Measurements from ENCODE around the gene ANAPC4. TPM values are rescaled to one million over a fixed set of nuclear protein-coding genes. Genes with fewer than 3 reads are reported as not detected.

ANAPC4 gene
- total and polyA plus RNA-seq, 2 of the 8 experiments (the other 6 are each of a cell fraction or from before 2014, with no cell fraction given) = 8.7 to 31.6 TPM

DNA sequence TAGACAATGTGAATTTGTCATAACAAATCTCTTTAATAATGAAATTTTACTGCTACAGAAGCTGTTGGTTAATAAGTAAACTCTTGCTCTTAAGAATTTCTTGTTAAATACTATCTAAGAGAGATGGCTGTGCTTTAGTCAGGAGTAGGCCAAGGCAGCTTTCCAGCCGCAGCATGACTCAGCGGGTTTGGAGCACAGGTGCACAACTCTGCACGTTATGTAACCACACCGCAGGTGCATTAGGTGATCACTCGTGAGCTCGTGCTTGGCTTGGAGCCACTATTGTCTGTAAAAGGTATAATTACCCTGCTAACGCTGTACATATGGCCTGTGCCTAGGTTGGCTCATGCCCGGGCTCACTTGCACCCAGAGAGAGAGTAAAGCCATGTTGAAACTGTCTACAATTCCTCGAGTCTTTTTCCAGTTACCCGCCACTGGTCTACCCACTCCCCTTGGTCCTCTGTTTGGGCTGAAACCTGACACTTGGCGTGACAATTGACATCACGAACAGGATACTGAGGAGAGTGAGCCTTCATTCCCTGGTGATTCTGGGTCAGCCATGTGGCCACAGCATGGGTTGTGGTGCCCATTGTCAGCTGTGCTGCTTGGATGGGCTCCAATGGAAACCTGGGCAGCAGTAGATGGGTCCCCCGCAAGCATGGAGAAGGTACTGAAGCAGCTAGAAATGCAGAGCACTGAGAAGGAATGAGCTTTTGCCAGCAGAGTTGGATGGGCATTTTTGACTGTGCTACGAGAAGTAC, 18.4 kb upstream of the ANAPC4 start:
- POLR2A ChIA-PET (ENCODE audit: partially characterized antibody) = interaction anchor here (0.6 to 1.0 kb wide), 4 partner anchors 8 to 1079 kb away, joined by 3 read pairs; partner anchors contain the start of gene ZCCHC4
- Histone ChIP-seq H2BK5ac (ENCODE audit: low read depth, low read length) (no peak overlapping the region), H4K91ac (replicated peaks; ENCODE audit: insufficient read length, low read length) (no peak overlapping the region), H3K9me3 (ENCODE audit: insufficient read depth in 2 of 2, low read depth in 1 of 2, low read length in 1 of 2) (peaks cover 0 to 9% of the 10 kb centered on the region in 2 experiments; a peak in 2 of 4 replicates), H4K20me1 (replicated peaks in 1 of 2; ENCODE audit: control insufficient read depth in 1 of 2, insufficient read depth in 2 of 2, low read length in 2 of 2) (peaks cover 0 to 1% of the 10 kb centered on the region in 2 experiments), H3K18ac (ENCODE audit: extremely low read depth, low read length) (no peak overlapping the region), H3K4me3 (ENCODE audit: extremely low read depth in 1 of 4, insufficient read depth in 2 of 4, low read depth in 3 of 4, low read length in 4 of 4) (no peak overlapping the region), H3K14ac (ENCODE audit: insufficient read length) (no peak overlapping the region), H3K27ac (ENCODE audit: low read depth, low read length) (no peak overlapping the region), H2BK20ac (ENCODE audit: low read length) (no peak overlapping the region), H2BK120ac (replicated peaks; ENCODE audit: low read depth, low read length) (no peak overlapping the region), H3K36me3 (ENCODE audit: control insufficient read depth in 2 of 4, insufficient read depth in 4 of 4, low read length in 3 of 4) (peaks cover 0 to 7% (median 3%) of the 10 kb centered on the region in 4 experiments; a peak in 3 of 8 replicates), H3K4me2 (ENCODE audit: insufficient read depth in 1 of 2, low read depth in 2 of 2, low read length in 2 of 2) (no peak overlapping the region), H2AFZ (ENCODE audit: low read length) (no peak overlapping the region), H3K27me3 (replicated peaks in 1 of 4; ENCODE audit: control insufficient read depth in 3 of 4, extremely low read depth in 1 of 4, insufficient read depth in 3 of 4, low read length in 3 of 4) (no peaks in the 10 kb centered on the region), H3K79me2 (ENCODE audit: control insufficient read depth in 1 of 2, insufficient read depth in 2 of 2, low read length in 2 of 2) (no peaks in the 10 kb centered on the region), H3K9ac (replicated peaks in 1 of 4; ENCODE audit: extremely low read depth in 1 of 4, low read depth in 3 of 4, low read length in 3 of 4) (no peak overlapping the region), H2AK5ac (ENCODE audit: low read depth, low read length) (no peak overlapping the region), H4K5ac (ENCODE audit: insufficient read length, low read depth, low read length) (no peak overlapping the region), H3K23me2 (ENCODE audit: low read depth, low read length) (no peaks in the 10 kb centered on the region), H3K4ac (replicated peaks; ENCODE audit: insufficient read length, low read depth, low read length) (no peak overlapping the region), H3K79me1 (ENCODE audit: low read depth, low read length) (no peaks in the 10 kb centered on the region), H2BK12ac (ENCODE audit: low read depth, low read length) (no peak overlapping the region), H2BK15ac (ENCODE audit: low read length) (no peak overlapping the region), H4K8ac (ENCODE audit: extremely low read depth, insufficient read depth, low read length) (no peak overlapping the region), H3K4me1 (replicated peaks in 1 of 4; ENCODE audit: control insufficient read depth in 3 of 4, insufficient read depth in 4 of 4, low read length in 3 of 4) (no peaks in the 10 kb centered on the region), H3K56ac (replicated peaks; ENCODE audit: insufficient read length, low read depth, low read length) (no peak overlapping the region), H3K23ac (ENCODE audit: insufficient read length) (no peak overlapping the region)
- CTCF ChIA-PET (ENCODE audit: partially characterized antibody) = interaction anchor here (1.5 to 4.1 kb wide), 4 partner anchors 8 to 46 kb away, joined by 3 to 31 read pairs (median 8); partner anchors contain the start of gene ZCCHC4
- no peak for TF ChIP-seq ZNF274 (IDR thresholded peaks at IDR 0.05; ENCODE audit: borderline replicate concordance, extremely low read depth, low read length)
- peak; percentile 29; the same call in 1 of the 2 replicates for TF ChIP-seq MAFK (IDR thresholded peaks at IDR 0.05; ENCODE audit: low read depth, low read length)
- 89% methylated on average over 14 of the region's 14 CpGs; no CpG with 5 or more reads in 1 of the 2 experiments for WGBS, 2 experiments (ENCODE audit: extremely low coverage in 1 of 2, insufficient coverage in 1 of 2, insufficient read length in 1 of 2, insufficient replicate concordance in 2 of 2, low coverage in 1 of 2, low lambda C conversion rate in 2 of 2, missing lambda C conversion rate in 1 of 2)
- FAIRE-seq (no peak), DNase-seq (ENCODE audit: low read depth in 1 of 2, low spot score in 2 of 2) (no peak)

Data from H1 (cell line).